ENCODE measurements around the gene SF3B1. TPM values are rescaled to one million over a fixed set of nuclear protein-coding genes. Genes with fewer than 3 reads are reported as not detected.
"Not testable (repeated sequence)": the region's sequence is repeated elsewhere in the genome, so short reads cannot be mapped to it uniquely, and the experiment has no call there.

The SF3B1 gene
- total RNA-seq, 2 donors from 2014 or later = 361 to 396 TPM

GRCh38 chr2:197378086-197378485 is 56.7 kb downstream of the SF3B1 start:
- no peak for ATAC-seq
- Histone ChIP-seq H3K27ac (no peak overlapping the region), H3K4me1 (no peaks in the 10 kb centered on the region), H3K27me3 (no peaks in the 10 kb centered on the region), H3K36me3 (replicated peaks in 1 of 2; ENCODE audit: insufficient read depth in 1 of 2, low read depth in 2 of 2) (no peaks in the 10 kb centered on the region), H3K4me3 (no peak overlapping the region), H3K9me3 (no peaks in the 10 kb centered on the region)
- TF ChIP-seq POLR2A (IDR thresholded peaks at IDR 0.05) (no peak), CTCF (IDR thresholded peaks at IDR 0.05) (no peak)
- WGBS, 2 donors = 21 to 22% methylated on average over 3 of the region's 3 CpGs
- DNase-seq = no peak
- intact Hi-C loops (cut with DNase I) = loop anchor here (5.0 kb wide), 1 partner anchor 186 kb away; no protein-coding TSS in a partner anchor

GRCh38 chr2:197377670-197378069 is 57.2 kb downstream of the SF3B1 start:
- Histone ChIP-seq H3K27ac (no peak overlapping the region), H3K27me3 (no peaks in the 10 kb centered on the region), H3K4me1 (no peaks in the 10 kb centered on the region), H3K36me3 (replicated peaks in 1 of 2; ENCODE audit: insufficient read depth in 1 of 2, low read depth in 2 of 2) (no peaks in the 10 kb centered on the region), H3K4me3 (no peak overlapping the region), H3K9me3 (no peaks in the 10 kb centered on the region)
- intact Hi-C loops (cut with DNase I) = loop anchor here (5.0 kb wide), 1 partner anchor 185 kb away; no protein-coding TSS in a partner anchor
- ATAC-seq (no peak), DNase-seq (no peak)
- no peak for TF ChIP-seq CTCF (IDR thresholded peaks at IDR 0.05)
- TF ChIP-seq POLR2A (IDR thresholded peaks at IDR 0.05) = no peak
- 73 to 82% methylated on average over 9 of the region's 9 CpGs for WGBS, 2 donors

- intact Hi-C loops (cut with DNase I) = loop anchor here (5.0 kb wide), 1 partner anchor 255 kb away; no protein-coding TSS in a partner anchor
- 40 to 42% methylated on average over 3 of the region's 3 CpGs for WGBS, 2 donors
- Histone ChIP-seq H3K4me3 (no peak overlapping the region), H3K9me3 (no peaks in the 10 kb centered on the region), H3K36me3 (replicated peaks in 1 of 2; ENCODE audit: insufficient read depth in 1 of 2, low read depth in 2 of 2) (no peaks in the 10 kb centered on the region), H3K4me1 (no peaks in the 10 kb centered on the region), H3K27ac (no peak overlapping the region), H3K27me3 (no peaks in the 10 kb centered on the region)
- TF ChIP-seq POLR2A (IDR thresholded peaks at IDR 0.05) = no peak
- no peak for TF ChIP-seq CTCF (IDR thresholded peaks at IDR 0.05)
- DNase-seq (no peak), ATAC-seq (no peak)
These were observed 62.2 kb downstream of the SF3B1 start for GRCh38 chr2:197372592-197372991.

GRCh38 chr2:197370664-197371063 is 64.2 kb downstream of the SF3B1 start:
- H3K27ac ChIP-seq; ATAC-seq; H3K4me1 ChIP-seq; H3K9me3 ChIP-seq; DNase-seq; H3K4me3 ChIP-seq; H3K36me3 ChIP-seq (replicated peaks in 1 of 2; ENCODE audit: insufficient read depth in 1 of 2, low read depth in 2 of 2); H3K27me3 ChIP-seq: not testable (repeated sequence)
- 92% methylated on average over 18 of the region's 31 CpGs; no CpG with 5 or more reads in 1 of the 2 donors for WGBS, 2 donors
- intact Hi-C loops (cut with DNase I) = loop anchor here (5.0 kb wide), 1 partner anchor 253 kb away; no protein-coding TSS in a partner anchor

GRCh38 chr2:197369933-197370320 is 64.9 kb downstream of the SF3B1 start:
- no peaks in the 10 kb centered on the region for H3K9me3 ChIP-seq
- no peak for ATAC-seq
- TF ChIP-seq POLR2A (IDR thresholded peaks at IDR 0.05) = no peak
- H3K4me3 ChIP-seq = no peak overlapping the region
- no peaks in the 10 kb centered on the region for H3K27me3 ChIP-seq
- intact Hi-C loops (cut with DNase I) = loop anchor here (5.0 kb wide), 1 partner anchor 253 kb away; no protein-coding TSS in a partner anchor
- 54 to 58% methylated on average over 4 of the region's 4 CpGs for WGBS, 2 donors
- no peaks in the 10 kb centered on the region for H3K4me1 ChIP-seq
- no peak overlapping the region for H3K27ac ChIP-seq
- no peak for DNase-seq
- H3K36me3 ChIP-seq (replicated peaks in 1 of 2; ENCODE audit: insufficient read depth in 1 of 2, low read depth in 2 of 2) = no peaks in the 10 kb centered on the region
